OCI-LY7 (cell line): ENCODE results near the gene MAP4K1.

Experiments
- CTCF ChIP-seq: fragments of 200-600 bp; sonication (generic); conservative IDR thresholded peaks from 2 replicates; pipeline ENCODE4 v1.5.1; 2014; ENCODE audit warnings: mild to moderate bottlenecking, antibody characterized with exemption, low read length, moderate library complexity, mixed read lengths
- EZH2phosphoT487 ChIP-seq: fragments of 200-600 bp; sonication (generic); IDR thresholded peaks from 2 replicates; pipeline ENCODE4 v1.6.1; 2018; ENCODE audit warnings: low read depth, borderline replicate concordance, mild to moderate bottlenecking, mixed run types, antibody characterized with exemption, low read length, moderate library complexity, mixed read lengths

- TF ChIP-seq CTCF (no peak), EZH2phosphoT487 (no peak)
Observed at GRCh38 chr19:38606131-38606530, 11.6 kb downstream of the MAP4K1 start.
